SH-SY5Y (cell line): Measurements from ENCODE around the gene DDIAS.

Experiments used
- GATA2 ChIP-seq: IDR thresholded peaks from 2 replicates; pipeline ENCODE4 v1.6.1; 2011; ENCODE audit warnings: mild to moderate bottlenecking, low read depth, low read length
- GATA3 ChIP-seq: IDR thresholded peaks from 2 replicates; pipeline ENCODE4 v1.6.1; 2011; ENCODE audit warnings: low read depth, mild to moderate bottlenecking, low read length, moderate library complexity

Gene DDIAS

DNA sequence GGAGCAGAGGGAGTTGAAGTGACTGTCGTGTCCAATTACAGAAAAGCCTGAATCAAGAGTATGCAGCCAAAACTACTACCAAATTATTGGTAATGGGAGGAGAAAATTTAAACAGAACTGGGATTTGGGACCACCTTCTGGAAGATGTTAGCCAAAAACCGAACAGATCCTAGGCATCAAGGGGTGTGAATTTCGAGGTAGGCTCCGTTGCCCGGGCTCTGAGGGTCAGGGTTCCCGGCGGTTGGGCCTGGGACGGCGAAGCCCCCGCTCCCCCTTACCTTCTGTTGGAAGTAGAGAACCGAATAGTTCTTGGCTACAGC lies 1.6 kb upstream of the DDIAS start:
- TF ChIP-seq GATA2 (no peak), GATA3 (no peak)

- TF ChIP-seq GATA3 (no peak), GATA2 (no peak)
Measured at GRCh38 chr11:82900277-82901164, 1.0 kb upstream of the DDIAS start, which contains the start of gene PRCP. TSS of gene PRCP (minus strand) at chr11:82900430. CDS start at chr11:82900402, 28 bp downstream.

- TF ChIP-seq GATA3 = no peak
- no peak for TF ChIP-seq GATA2
Measured at GRCh38 chr11:82901922-82902485, 468 bp downstream of the DDIAS start.

DNA sequence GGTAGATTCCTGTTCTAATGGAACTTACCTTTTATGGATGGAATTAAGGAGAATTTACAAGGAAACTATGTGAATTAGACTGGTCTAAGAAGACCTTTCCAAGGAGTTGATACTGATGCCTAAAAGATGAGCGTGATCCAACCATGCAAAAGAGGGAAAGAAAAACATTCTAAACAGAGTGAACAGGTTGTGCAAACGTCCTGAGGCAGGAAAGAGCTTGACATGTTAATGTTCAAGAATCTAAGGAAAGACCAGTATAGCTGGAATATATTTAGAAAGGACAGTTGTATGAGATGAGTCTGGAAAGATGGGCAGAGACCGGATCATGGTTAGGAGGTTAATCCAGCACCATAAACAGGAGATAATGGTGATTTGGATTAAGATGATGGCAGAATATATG lies 1.3 kb downstream of the DDIAS start:
- TF ChIP-seq GATA2 (no peak), GATA3 (no peak)

DNA sequence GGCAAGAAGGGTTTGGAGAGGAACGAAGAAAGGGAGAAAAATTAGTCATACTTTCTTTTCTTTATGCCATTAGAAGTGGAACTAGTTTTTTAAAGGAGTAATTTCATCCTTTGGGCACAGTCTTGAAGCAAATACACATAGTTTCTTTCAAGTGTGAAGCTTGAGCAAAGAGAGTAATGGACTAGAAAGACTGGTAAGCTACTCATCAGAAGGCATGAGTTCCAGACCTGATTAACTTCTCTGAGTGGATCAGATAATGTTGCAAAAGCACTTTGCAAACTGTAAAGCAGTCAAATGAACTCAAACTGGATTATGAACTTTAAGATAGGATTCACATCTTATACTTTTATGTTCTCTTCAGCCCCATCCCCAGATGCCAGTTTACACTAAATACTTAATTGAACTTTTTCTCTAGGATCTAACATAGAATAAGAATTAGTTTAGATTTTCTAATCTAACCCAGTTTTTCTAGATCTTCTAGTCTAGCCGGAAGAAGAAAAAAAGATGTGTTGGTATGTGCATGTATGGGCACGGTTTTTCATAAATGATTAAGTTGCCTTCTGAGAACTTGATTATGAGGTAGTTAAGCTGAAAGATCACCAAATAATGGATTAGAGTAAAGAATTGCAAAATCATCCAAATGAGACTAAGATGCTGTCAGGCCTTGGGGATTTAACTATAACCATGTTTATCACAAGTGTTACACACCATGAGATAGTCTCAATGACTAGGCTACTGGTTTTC lies 2.5 kb downstream of the DDIAS start:
- TF ChIP-seq GATA3 (no peak), GATA2 (no peak)

GRCh38 chr11:82906236-82906635 lies 4.7 kb downstream of the DDIAS start:
- no peak for TF ChIP-seq GATA3
- no peak for TF ChIP-seq GATA2

DNA sequence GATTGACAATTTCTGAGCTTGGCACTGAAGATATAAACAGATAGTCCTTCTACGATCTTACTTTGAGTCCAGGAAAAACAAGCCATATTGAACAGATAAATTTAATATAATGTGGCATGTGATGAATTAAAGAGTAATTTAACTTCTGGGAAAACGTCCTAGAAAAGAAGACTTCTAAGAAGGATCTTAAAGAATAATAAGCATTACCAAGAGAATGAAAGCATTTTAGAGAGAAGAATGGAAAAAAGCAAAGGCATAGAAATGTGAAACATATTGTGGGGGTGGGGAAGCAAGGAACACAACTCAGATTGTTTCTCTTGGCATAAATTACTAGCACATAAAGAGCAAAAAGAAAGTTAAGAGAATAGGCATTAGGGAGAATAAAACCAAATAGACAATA lies 5.4 kb downstream of the DDIAS start:
- TF ChIP-seq GATA2 (no peak), GATA3 (no peak)

DNA sequence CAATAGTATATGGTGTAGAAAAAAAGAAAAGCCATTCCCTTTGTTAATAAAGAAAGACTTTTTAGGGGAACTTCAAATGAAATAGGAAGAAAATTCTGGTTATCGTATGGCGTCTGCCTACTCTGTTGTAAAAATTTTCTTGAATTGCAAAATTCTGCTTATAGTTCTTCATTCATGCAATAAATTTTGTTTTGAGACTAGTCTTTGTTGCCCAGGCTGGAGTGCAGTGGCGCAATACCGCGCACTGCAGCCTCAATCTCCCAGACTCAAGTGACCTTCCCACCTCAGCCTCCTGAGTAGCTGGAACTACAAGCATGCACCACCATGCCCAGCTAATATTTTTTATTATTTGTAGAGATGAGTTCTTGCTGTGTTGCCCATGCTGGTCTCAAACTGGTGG lies 5.8 kb downstream of the DDIAS start:
- TF ChIP-seq GATA3 (no peak), GATA2 (no peak)

DNA sequence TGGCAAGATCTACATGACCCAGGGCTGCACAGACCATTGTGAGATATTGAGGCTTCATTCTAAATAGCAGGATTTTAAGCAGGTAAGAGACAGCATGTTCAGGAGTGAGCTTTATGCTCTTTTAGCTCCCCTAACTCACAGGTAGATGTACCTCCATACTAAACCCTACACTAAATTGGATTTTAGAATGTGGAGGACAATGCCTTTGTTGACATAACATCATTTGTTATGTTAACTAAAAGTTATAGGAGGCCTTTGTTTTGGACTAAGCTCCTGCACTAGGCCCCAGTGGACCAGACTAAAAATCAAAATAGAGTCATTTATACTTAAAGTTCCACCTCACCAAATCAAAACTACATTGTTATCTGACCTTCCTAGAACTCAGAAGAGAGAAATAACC lies 6.8 kb downstream of the DDIAS start:
- no peak for TF ChIP-seq GATA3
- TF ChIP-seq GATA2 = no peak

DNA sequence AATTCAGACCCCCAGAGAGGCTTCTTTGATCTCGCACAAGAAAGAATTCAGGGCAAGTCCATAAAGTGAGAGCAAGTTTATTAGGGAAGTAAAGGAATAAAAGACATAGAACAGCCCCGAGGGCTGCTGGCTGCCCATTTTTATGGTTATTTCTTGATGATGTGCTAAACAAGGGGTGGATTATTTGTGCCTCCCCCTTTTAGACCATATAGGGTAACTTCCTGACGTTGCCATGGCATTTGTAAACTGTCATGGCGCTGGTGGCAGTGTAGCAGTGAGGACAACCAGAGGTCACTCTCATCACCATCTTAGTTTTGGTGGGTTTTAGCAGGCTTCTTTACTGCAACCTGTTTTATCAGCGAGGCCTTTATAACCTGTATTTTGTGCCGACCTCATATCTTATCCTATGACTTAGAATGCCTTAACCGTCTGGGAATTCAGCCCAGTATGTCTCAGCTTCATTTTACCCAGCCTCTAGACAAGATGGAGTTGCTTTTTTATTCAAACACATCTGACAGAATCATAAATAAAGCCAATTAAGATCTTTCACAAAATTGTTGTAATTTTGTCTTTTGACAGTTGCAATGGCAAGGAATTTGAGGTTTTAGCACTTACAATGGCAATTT lies 7.6 kb downstream of the DDIAS start:
- TF ChIP-seq GATA3 (no peak), GATA2 (no peak)

DNA sequence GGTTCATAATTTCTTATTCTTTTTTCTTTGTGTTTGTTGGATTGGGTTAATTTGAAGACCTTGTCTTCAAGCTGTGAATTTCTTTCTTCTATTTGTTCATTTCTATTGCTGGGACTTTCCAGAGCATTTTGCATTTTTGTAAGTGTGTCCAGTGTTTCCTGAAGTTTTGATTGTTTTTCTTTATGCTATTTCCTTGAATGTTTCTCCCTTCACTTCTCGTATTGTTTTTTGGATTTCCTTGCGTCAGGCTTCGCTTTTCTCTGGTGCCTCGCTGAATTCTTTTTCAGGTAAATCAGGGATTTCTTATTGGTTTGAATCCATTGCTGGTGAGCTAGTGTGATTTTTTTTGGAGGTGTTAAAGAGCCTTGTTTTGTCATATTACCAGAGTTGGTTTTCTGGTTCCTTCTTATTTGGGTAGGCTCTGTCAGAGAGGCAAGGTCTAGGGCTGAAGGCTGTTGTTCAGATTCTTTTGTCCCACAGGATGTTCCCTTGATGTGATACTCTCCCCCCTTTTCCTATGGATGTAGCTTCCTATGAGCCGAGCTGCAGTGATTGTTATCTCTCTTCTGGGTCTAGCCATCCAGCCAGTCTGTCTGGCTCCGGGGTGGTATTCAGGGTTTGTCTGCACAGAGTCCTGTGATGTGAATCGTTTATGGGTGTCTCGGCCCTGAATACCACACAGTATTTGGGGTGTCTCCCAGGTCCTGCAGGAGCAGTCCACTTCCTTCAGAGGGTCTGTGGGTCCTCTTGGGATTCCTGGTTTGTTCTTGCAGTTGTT lies 21.0 kb downstream of the DDIAS start:
- TF ChIP-seq GATA2 (peak; percentile 92), GATA3 (peak; percentile 74)

DNA sequence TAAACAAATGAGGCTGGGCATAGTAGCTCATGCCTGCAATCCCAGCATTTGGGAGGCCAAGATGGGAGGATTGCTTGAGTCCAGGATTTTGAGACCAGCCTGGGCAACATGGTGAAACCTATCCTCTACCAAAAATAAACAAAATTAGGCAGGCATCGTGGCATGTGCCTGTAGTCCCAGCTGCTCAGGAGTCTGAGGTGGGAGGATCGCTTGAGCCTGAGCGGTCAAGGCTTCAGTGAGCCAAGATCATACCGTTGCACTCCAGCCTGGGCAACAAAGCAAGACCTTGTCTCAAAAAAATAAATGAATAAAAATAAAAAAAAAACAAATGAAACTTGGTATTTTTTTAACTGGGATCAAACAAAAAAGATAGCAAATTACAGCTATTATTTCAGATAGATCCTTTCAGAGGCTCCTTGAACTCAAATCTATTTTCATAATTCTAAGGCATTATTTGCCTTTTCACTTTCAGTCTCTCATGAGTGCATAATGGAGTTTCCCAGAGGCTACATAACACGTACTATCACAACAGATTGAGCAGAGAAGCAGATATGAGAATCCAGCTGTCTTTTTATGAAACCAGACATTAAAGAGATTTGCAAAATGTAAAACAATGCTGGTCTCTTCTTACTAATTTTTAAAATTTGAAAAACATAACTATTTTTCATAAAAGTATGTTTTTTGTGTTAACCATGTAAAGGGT lies 23.1 kb downstream of the DDIAS start:
- TF ChIP-seq GATA2 = no peak
- TF ChIP-seq GATA3 = no peak

DNA sequence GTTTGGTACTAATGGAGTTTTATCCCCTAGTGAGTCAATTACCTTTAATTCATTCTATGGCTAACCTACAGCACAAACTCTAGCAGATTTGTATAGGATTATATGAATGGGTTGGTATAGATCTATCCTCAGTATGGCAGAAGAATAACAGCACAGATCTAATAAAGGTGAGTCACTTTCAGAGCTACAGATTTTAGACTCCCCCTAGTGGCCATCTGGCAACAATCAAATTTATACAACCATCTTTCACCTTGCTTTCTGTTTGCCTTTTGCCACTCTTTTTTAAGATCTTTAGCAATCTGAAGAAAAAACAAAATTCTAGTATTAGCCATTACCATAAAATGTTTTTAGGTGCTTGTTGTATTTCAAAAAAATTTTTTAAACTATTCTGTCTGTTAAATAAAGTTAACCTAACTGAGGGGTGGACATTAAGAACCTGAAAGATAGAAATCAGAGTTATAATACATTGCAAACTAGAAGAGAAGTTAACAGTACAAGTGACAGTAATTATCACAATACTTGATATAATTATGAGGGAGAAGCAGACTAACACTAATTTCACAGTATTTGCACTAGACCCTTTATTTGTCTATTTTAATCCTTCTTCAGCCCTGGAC lies 25.8 kb downstream of the DDIAS start:
- no peak for TF ChIP-seq GATA2
- no peak for TF ChIP-seq GATA3

DNA sequence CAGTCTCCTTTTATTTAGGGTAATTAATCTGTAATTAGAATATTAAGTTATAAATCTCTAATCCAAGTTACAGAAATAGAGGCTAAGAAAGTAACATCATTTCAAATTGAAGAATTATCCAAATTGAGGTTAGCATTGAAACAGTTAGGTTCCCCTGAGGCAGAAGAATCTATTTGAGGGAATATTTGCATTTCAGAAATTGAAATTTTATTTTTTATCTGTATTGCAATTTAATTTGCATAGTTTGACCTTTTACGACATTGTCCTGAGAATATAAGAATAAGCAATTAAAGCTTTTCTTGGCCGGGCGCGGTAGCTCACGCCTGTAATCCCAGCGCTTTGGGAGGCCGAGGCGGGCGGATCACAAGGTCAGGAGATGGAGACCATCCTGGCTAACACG lies 27.6 kb downstream of the DDIAS start:
- no peak for TF ChIP-seq GATA2
